Measurements from ENCODE around the gene PIGU. TPM values are rescaled to one million over a fixed set of nuclear protein-coding genes. Genes with fewer than 3 reads are reported as not detected.
A peak's percentile ranks its signal among the peaks of the same experiment; 100 is the strongest.

PIGU gene
- total RNA-seq, 1 experiment from 2014 or later, result 25.1 TPM

- H3K9ac ChIP-seq (ENCODE audit: low read length), result peak overlapping the region; percentile 59
- no peaks in the 10 kb centered on the region; the same call in 1 of the 2 replicates for H4K20me1 ChIP-seq (ENCODE audit: insufficient read depth)
- RAD21 ChIA-PET (ENCODE audit: low non-redundant PET in 1 of 2, low total read pairs in 2 of 2, uncharacterized antibody in 2 of 2, unreplicated experiment in 2 of 2), result interaction anchor here in 1 of 2 experiments (0.7 kb wide), 1 partner anchor 212 kb away, joined by 3 read pairs; no protein-coding TSS in a partner anchor
- H3K9me3 ChIP-seq (ENCODE audit: control insufficient read depth in 1 of 2, insufficient read depth in 1 of 2, low read depth in 1 of 2, low read length in 2 of 2), result no peaks in the 10 kb centered on the region
- H3K4me1 ChIP-seq (ENCODE audit: control insufficient read depth in 1 of 2, insufficient read depth in 2 of 2, low read length in 2 of 2), result peaks cover 30 to 44% of the 10 kb centered on the region in 2 experiments
- peaks cover 67% of the 10 kb centered on the region for H3K79me2 ChIP-seq (ENCODE audit: insufficient read depth, low read length)
- peak overlapping the region in 1 of 2 experiments; percentile 23; a peak in 2 of 4 replicates for H3K4me3 ChIP-seq (replicated peaks in 1 of 2; ENCODE audit: low read depth in 1 of 2, low read length in 2 of 2)
- peak overlapping the region; percentile 73 for H3K4me2 ChIP-seq (ENCODE audit: low read length)
- H2AFZ ChIP-seq (ENCODE audit: low read depth, low read length, poor library complexity, severe bottlenecking), result no peak overlapping the region
- CTCF ChIA-PET, result interaction anchor here (0.9 to 6.0 kb wide), 3 partner anchors 9 to 212 kb away, joined by 3 to 127 read pairs (median 9); partner anchors contain the start of gene DYNLRB1
- no peak for ATAC-seq
- H3K27me3 ChIP-seq (ENCODE audit: insufficient read depth, low read length), result no peaks in the 10 kb centered on the region
- H3K9me2 ChIP-seq (ENCODE audit: insufficient read depth), result no peaks in the 10 kb centered on the region
- POLR2A ChIA-PET, result interaction anchor here (0.9 to 1.2 kb wide), 2 partner anchors 9 to 222 kb away, joined by 3 to 4 read pairs; partner anchors contain the start of genes AHCY and DYNLRB1
- TF ChIP-seq JUND (IDR thresholded peaks at IDR 0.05) (no peak), SRF (IDR thresholded peaks at IDR 0.05; ENCODE audit: low read depth) (no peak), POLR2AphosphoS5 (IDR thresholded peaks at IDR 0.05; ENCODE audit: low read depth, low read length) (no peak), EGR1 (IDR thresholded peaks at IDR 0.05; ENCODE audit: low read depth) (no peak), EZH2phosphoT487 (IDR thresholded peaks at IDR 0.05; ENCODE audit: borderline replicate concordance) (no peak), CBX3 (IDR thresholded peaks at IDR 0.05; ENCODE audit: low read depth) (no peak), MAX (IDR thresholded peaks at IDR 0.05) (no peak), RAD21 (IDR thresholded peaks at IDR 0.05; ENCODE audit: low read depth) (no peak), EZH2 (IDR thresholded peaks at IDR 0.05) (no peak), CTCF (IDR thresholded peaks at IDR 0.05 in 2 of 3, conservative IDR thresholded peaks at IDR 0.05 in 1 of 3; ENCODE audit: borderline replicate concordance in 1 of 3, insufficient read depth in 1 of 3, low read depth in 2 of 3, low read length in 2 of 3) (no peak), CEBPB (IDR thresholded peaks at IDR 0.05; ENCODE audit: low read depth) (no peak), ELF1 (IDR thresholded peaks at IDR 0.05; ENCODE audit: borderline replicate concordance, low read depth) (no peak), POLR2A (IDR thresholded peaks at IDR 0.05; ENCODE audit: borderline replicate concordance, extremely low read depth, insufficient read depth, insufficient read length) (no peak), ZBTB33 (IDR thresholded peaks at IDR 0.05; ENCODE audit: extremely low read depth, insufficient replicate concordance, low read length) (no peak), ATF3 (IDR thresholded peaks at IDR 0.05) (no peak), FOSL1 (IDR thresholded peaks at IDR 0.05; ENCODE audit: low read depth) (no peak), YY1 (IDR thresholded peaks at IDR 0.05; ENCODE audit: extremely low read depth, insufficient replicate concordance, low read depth, low read length) (no peak), SP1 (IDR thresholded peaks at IDR 0.05; ENCODE audit: low read depth) (no peak), SIN3A (IDR thresholded peaks at IDR 0.05; ENCODE audit: low read depth) (no peak), REST (IDR thresholded peaks at IDR 0.05; ENCODE audit: low read depth) (no peak)
- no TSS peak for BruUV-seq (replicated peaks)
- intact Hi-C loops (cut with micrococcal nuclease), result no loop called here
- H3K27ac ChIP-seq (ENCODE audit: low read depth, low read length), result peak overlapping the region; percentile 78
- no peak for DNase-seq (ENCODE audit: low read depth, low spot score)
- peaks cover 10 to 26% of the 10 kb centered on the region in 2 experiments for H3K36me3 ChIP-seq (ENCODE audit: control insufficient read depth in 1 of 2, insufficient read depth in 2 of 2, low read length in 2 of 2)
Measured at GRCh38 chr20:34525342-34525708, 151.6 kb downstream of the PIGU start.
